ENCODE measurements around the gene DPF1.
"Not testable (repeated sequence)": the region's sequence is repeated elsewhere in the genome, so short reads cannot be mapped to it uniquely, and the experiment has no call there.

Gene DPF1

DNA sequence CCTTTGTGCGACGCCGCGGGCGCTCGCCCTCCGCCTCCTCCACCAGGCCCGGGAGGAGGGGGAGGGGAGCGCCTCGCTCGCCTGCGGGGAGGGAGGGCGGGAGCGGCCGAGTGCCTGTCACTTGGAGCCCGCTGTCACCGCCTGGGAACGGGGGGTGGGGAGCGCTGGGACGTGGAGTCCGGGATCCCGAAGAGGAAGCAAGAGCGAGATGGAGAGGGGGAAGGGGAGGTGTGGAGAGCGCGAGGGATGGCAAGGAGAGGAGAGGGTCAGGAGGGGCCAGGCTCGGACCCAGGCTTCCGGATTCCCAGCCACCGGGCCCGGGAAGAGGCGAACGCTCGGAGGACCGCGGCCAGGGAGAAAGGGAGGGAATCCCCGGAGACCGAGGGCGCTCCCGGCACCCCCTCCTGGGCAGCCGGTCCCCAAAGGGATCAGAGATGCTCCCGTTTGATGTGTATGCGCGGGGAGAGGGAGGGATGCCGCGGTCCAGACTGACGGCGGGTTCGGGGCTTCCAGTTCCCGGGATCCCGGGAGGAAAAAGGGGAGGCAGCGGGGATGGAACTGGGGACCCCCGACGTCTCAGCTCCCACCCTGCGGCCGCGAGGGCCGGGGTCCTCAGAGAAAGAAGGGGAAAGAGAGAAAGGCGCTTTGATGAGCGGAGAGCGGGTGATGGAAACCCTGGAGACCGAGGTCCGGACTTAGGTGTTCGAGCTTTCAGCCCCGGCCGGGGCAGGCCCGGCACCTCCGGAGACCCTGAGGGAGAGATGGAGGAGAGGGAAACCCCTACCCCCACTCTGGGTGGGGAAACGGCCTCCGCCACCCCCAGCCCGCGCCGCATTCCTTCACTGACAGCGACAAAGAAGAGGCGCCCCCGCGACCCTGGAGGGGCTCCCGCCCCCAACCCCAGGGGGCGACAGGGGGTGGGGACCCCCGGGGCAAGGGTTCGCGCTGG, 4.7 kb upstream of the DPF1 start:
- no peak for DNase-seq (ENCODE audit: low spot score)
- in situ Hi-C loops (cut with MboI; ENCODE audit: low sequenced_read_pairs, unreplicated experiment) = no loop called here
- TF ChIP-seq, protein P1, sequence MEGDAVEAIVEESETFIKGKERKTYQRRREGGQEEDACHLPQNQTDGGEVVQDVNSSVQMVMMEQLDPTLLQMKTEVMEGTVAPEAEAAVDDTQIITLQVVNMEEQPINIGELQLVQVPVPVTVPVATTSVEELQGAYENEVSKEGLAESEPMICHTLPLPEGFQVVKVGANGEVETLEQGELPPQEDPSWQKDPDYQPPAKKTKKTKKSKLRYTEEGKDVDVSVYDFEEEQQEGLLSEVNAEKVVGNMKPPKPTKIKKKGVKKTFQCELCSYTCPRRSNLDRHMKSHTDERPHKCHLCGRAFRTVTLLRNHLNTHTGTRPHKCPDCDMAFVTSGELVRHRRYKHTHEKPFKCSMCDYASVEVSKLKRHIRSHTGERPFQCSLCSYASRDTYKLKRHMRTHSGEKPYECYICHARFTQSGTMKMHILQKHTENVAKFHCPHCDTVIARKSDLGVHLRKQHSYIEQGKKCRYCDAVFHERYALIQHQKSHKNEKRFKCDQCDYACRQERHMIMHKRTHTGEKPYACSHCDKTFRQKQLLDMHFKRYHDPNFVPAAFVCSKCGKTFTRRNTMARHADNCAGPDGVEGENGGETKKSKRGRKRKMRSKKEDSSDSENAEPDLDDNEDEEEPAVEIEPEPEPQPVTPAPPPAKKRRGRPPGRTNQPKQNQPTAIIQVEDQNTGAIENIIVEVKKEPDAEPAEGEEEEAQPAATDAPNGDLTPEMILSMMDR (IDR thresholded peaks at IDR 0.05; ENCODE audit: borderline replicate concordance, control extremely low read depth, extremely low read depth, insufficient read depth, missing control alignments) = no peak

DNA sequence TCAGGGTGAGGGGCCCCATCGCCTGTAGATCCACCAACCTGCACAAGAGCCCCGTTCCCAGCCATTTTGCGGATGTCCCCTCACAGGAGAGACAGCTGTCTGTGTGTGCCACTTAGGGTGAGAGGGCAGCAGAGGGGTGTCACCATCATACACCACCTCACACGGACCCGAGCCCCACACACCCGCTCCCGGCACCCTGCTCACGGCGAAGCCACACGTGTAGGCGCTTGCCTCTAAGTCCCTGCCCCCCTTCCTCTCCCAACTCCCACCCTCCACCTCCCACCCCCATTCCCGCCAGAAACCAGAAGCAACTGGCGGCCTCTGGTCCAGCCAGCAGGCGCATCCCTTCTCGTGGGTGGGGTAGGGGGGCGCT, 4.0 kb upstream of the DPF1 start:
- TF ChIP-seq, protein P1 (IDR thresholded peaks at IDR 0.05; ENCODE audit: borderline replicate concordance, control extremely low read depth, extremely low read depth, insufficient read depth, missing control alignments) = no peak
- in situ Hi-C loops (cut with MboI; ENCODE audit: low sequenced_read_pairs, unreplicated experiment) = no loop called here
- DNase-seq (ENCODE audit: low spot score) = no peak

DNA sequence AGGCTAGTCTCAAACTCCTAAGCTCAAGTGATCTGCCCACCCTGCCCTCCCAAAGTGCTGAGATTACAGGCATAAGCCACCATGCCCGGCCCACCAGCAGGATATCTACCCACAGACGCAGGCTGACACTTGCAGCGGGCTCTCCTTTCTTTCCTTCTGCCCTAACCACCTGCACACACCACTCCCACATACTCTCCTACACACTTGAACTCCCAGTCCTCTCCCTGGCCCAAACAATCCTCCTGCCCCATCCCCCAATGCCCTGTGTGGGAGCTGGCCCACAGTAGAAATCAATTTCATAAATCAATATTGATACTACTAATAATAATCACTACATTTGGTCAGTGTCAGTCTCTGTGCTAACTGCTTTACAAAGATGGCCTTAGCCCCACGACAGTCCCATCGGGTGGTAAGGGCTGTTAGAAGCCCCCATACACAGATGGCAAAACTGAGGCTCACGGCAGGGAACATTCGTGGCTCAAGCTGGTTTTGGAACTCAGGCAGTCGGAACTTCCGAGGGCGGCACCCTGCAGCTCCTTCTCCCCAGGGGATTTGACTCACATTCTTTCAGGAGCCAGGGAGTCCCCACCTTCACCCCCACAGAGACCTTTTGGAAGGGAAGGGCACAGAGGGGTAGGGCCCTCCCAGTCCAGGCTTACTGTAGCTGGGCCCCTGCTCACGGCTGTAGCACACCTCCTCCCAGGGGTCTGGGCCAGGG, 3.4 kb upstream of the DPF1 start:
- in situ Hi-C loops (cut with MboI; ENCODE audit: low sequenced_read_pairs, unreplicated experiment) = no loop called here
- DNase-seq (ENCODE audit: low spot score) = no peak
- TF ChIP-seq, protein P1 (IDR thresholded peaks at IDR 0.05; ENCODE audit: borderline replicate concordance, control extremely low read depth, extremely low read depth, insufficient read depth, missing control alignments) = no peak

DNA sequence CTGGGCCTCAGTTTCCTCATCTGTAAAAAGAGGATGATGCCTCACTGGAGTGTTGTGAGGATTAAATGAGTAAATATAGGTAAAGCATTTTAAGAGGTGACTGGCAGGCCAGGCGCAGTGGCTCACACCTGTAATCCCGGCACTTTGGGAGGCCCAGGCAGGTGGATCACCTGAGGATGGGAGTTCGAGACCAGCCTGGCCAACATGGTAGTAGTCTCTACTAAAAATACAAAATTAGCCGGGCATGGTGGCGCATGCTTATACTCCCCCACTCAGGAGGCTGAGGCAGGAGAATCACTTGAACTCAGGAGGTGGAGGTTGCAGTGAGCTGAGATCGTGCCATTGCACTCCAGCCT, 819 bp upstream of the DPF1 start:
- DNase-seq (ENCODE audit: low spot score); in situ Hi-C loops (cut with MboI; ENCODE audit: low sequenced_read_pairs, unreplicated experiment): not testable (repeated sequence)

DNA sequence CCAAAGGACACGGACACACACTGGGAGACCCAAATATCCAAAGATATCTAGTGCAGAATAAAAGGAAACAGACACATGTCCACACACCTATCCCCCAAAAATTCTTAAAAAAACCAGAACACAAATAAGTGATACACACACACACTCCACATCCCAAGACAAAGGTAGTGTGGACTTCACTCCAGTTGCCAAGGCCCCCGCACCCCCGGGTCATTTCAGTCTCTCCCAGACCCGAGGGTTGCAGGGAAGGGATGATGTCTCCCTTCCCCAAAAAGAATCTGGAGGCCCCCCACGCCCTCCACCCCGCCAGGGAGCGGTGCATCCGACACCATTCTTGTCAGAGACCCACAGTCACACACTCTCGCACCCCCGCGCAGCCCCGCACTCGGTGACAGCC, 407 bp downstream of the DPF1 start:
- DNase-seq (ENCODE audit: low spot score) = no peak
- in situ Hi-C loops (cut with MboI; ENCODE audit: low sequenced_read_pairs, unreplicated experiment) = no loop called here
- TF ChIP-seq, protein P1 (IDR thresholded peaks at IDR 0.05; ENCODE audit: borderline replicate concordance, control extremely low read depth, extremely low read depth, insufficient read depth, missing control alignments) = no peak

DNA sequence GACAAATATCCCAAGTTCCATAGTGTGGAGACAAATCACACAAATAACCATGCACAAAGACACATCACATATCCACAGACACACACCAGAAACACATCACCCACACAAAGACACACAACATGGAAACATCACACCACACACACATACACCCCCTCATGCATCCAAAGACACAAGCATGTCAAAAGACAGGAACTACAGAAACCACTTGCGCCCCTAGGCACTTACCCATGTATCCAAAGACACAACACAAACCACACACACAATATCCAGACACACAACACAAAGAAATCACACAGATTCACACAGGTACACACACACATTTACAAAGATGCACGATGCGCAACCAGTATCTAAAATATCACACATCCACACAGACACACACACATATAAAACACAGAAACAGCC, 901 bp downstream of the DPF1 start:
- TF ChIP-seq, protein P1 (IDR thresholded peaks at IDR 0.05; ENCODE audit: borderline replicate concordance, control extremely low read depth, extremely low read depth, insufficient read depth, missing control alignments) = no peak
- DNase-seq (ENCODE audit: low spot score) = no peak
- in situ Hi-C loops (cut with MboI; ENCODE audit: low sequenced_read_pairs, unreplicated experiment) = no loop called here
